ENCODE data around the gene SYK. TPM values are rescaled to one million over a fixed set of nuclear protein-coding genes. Genes with fewer than 3 reads are reported as not detected.

The SYK gene
- total RNA-seq, 4 donors from 2014 or later = 10.2 to 72.4 (median 25.9) TPM

GRCh38 chr9:90873422-90873821 is 71.8 kb downstream of the SYK start:
- TF ChIP-seq CTCF (IDR thresholded peaks at IDR 0.05; ENCODE audit: low read depth) = no peak

- no peak for TF ChIP-seq CTCF (IDR thresholded peaks at IDR 0.05; ENCODE audit: low read depth)
Observed at GRCh38 chr9:90874194-90874593, 72.6 kb downstream of the SYK start.

- TF ChIP-seq CTCF (IDR thresholded peaks at IDR 0.05; ENCODE audit: low read depth) = no peak
Observed at GRCh38 chr9:90878562-90878961, 76.9 kb downstream of the SYK start.

- TF ChIP-seq CTCF (IDR thresholded peaks at IDR 0.05; ENCODE audit: low read depth) = no peak
Observed at GRCh38 chr9:90880066-90880465, 78.4 kb downstream of the SYK start.

GRCh38 chr9:90880669-90881068 is 79.0 kb downstream of the SYK start:
- no peak for TF ChIP-seq CTCF (IDR thresholded peaks at IDR 0.05; ENCODE audit: low read depth)

- TF ChIP-seq CTCF (IDR thresholded peaks at IDR 0.05; ENCODE audit: low read depth) = no peak
Observed at GRCh38 chr9:90881648-90882047, 80.0 kb downstream of the SYK start.

GRCh38 chr9:90882991-90883600 is 81.5 kb downstream of the SYK start:
- TF ChIP-seq CTCF (IDR thresholded peaks at IDR 0.05; ENCODE audit: low read depth) = no peak
